Medulla oblongata (tissue), 1 donor: Measurements from ENCODE around the gene SMC6.

Experiments
- DNase-seq: peaks from one replicate; pipeline ENCODE4 v3.0.0-alpha.2; 2015; ENCODE audit errors: extremely low spot score

The SMC6 gene

DNA sequence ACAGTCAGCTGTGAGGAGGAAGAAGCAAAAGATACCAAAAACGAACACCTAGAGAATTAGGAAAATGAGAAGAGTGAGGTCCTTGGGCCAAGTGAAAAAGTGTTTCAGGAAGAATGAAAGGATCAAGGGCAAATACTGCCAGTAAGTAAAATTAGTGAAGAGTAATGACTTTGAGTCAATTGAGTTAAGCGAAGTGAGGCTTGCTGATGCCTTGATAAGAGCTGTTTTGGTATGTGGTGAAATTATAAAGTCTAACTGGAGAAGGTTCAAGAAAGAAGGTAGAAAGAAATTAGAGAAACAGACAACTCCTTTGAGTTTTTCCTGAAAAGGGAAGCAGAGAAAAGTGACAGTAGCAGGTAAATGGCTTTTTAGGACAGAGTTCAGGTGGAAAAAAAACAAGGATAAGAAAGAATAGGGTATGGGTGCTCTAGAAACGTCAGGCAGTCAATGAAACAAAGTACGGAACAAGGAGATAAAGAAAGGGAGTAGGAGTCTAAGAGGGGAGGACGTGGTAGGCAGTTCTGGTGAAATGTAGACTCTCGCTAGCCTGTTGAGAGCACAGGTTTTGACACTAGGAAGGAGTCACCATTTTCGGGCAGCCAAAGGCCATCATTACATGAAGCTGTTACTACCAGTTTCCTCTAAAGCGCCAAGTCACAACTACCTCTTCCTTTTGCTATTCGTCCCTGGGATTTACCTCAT lies 42.9 kb downstream of the SMC6 start:
- DNase-seq = no peak

DNA sequence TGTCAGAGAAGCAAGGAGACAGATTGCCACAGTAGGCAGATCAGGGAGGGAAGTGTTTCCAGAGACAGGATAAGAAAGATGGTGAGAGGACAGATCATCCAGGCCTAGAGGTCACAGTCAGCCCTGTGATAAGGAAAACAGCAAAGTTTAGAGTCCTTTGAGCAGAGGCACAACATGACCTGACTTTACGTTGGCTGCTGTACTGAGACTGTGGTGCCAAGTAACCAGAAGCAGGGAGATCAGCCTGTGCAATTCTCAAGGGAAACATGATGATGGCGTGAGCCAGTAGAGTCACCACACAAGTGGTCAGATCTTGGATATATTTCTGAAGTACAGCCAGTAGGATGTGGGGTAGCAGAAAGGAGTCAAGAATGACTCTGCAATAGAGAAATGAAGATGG lies 43.7 kb downstream of the SMC6 start:
- no peak for DNase-seq

- DNase-seq = no peak
Measured at GRCh38 chr2:17708501-17708900, 45.1 kb downstream of the SMC6 start.

DNA sequence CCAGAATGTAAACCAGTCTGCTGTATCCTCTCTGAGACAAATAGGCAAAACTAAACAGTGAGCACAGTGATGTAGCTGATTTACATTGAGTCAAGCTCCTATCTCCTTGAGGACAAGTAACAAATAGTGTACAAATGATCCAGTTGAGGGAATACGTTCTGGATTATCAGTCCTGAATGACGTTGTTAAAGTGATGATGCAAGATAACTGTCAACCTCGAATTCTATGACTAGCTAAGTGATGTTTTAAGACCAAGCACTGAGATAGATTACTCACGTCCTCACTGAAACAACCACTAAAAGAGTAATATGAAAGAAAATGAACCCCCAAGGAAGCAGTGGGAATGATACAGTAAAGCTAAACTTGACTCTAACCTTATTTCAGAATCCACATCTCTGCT lies 46.8 kb downstream of the SMC6 start:
- DNase-seq = no peak

GRCh38 chr2:17690776-17691175 lies 62.8 kb downstream of the SMC6 start:
- no peak for DNase-seq

DNA sequence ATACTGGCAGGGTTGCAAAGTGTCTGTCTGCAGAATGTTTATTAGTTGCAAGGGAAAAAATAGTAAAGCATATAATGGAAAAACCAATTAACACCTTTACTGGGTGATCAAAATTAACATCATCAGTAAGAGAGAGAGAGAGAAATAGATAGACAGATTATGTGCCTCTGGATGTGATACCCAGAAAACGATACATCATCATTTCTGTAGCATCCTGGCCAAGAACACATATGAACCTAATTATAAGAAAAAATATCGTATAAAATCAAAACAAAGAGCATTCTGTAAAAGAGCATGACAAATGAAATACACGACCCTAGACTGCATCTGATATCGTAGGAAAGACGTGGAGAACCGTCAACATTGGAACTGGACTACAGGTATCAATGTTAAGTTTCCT lies 64.6 kb downstream of the SMC6 start:
- no peak for DNase-seq

DNA sequence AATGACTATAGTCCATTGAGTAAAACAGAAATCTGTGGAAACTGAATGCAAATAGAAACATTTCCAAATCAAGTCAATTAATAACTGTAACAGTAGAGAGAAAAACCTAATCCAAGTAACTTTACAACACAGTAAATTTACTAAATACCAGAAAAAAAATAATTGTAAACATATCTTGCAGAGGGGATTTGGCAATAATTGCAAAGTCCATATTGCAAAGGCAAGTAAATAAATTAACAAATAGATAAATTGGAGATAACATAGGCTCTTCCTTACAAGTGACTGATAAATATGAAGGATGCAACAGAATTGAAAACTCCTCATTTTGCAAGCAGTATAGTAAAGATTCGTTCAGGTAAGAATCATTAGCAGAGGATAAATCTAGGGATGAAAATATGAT lies 65.0 kb downstream of the SMC6 start:
- no peak for DNase-seq

- no peak for DNase-seq
Measured at GRCh38 chr2:17683981-17684380, 69.6 kb downstream of the SMC6 start.

DNA sequence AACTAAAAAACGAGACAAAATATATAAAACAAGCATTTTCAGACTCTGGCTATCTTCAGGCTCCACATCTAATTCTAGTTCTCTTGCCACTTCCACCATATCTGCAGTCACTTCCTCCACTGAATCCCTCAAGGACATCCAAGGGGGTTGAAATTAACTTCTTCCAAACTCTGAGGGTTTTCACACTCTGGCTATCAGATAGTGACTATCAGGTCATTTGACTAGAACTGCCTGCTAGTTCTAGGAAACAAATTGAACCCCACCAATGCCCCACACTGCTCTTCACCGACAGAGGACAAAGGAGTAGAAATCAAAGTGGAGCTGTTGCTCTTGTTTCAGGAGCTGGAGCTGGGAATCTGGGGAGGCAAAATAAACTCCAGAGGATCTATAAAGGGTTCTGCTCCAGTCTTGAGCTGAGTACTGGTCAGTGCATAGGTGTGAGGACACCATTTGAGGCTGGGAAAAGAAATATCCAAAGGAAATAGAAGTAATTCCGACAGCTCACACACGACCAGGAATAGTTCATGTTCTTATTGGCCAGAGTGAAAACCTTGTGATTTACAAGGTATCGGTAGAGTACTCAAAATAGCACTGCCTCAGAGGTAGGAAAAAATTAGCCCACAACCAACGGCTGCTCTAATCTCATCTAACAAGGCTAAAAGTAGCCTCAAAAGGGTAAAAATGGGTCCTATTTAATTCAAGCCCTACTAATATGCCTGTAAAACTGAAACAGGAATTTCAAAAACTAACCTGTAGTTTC lies 71.3 kb downstream of the SMC6 start:
- no peak for DNase-seq

- no peak for DNase-seq
Measured at GRCh38 chr2:17680119-17680518, 73.5 kb downstream of the SMC6 start.

- no peak for DNase-seq
Measured at GRCh38 chr2:17674817-17675216, 78.8 kb downstream of the SMC6 start.

DNA sequence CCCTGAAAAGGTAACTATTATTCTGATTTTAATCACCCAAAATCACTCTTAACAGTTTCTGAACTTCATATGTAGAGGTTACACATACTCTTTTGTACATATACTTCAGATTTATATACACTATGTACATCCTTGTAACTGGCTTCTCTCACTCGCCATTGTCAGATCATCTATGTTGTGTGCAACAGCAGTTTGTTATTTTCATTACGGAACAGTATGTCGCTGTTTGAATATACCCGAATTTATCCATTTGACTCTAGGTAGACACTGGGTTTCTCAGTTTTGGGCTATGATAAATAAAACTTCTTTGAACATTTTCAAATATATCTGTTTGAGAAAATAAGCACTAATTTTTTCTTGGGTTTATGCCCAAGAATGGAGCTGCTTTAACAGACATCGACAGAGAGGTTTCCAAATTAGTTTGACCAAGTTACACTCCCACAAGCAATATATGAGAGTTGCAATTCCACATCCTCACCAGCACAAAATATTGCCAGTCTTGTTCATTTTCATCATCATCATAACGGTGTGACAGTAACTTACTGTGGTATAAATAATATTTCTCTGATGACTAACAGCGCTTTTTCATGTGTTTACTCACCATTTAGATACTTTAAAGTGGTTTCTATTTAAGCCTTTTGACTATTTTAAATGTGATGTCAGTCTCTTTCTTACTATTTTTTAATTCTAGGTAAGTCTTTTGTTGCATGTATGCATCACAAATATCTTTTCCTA lies 80.9 kb downstream of the SMC6 start:
- no peak for DNase-seq

GRCh38 chr2:17667898-17668297 lies 85.7 kb downstream of the SMC6 start:
- no peak for DNase-seq

GRCh38 chr2:17664534-17664933 lies 89.1 kb downstream of the SMC6 start:
- no peak for DNase-seq

GRCh38 chr2:17662723-17663122 lies 90.9 kb downstream of the SMC6 start:
- DNase-seq = no peak

DNA sequence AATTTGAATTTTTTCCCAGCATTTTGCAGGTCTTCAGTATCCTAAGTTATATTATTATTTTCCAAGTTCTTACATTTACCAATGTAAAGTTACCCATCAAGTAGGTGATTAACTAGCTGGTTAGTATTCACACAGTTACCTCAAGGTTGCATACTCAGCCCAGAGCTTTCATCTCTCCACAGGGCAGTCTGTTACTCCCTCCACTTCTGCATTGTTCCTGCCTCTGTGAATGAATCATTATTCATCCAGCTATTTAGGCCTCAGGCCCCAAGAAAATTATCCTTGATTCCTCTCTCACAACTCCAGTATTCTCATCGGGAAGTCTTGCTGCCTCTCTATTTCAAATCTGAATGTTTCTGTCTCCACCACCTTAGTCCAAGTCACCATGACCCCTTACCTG lies 92.2 kb downstream of the SMC6 start:
- DNase-seq = no peak

DNA sequence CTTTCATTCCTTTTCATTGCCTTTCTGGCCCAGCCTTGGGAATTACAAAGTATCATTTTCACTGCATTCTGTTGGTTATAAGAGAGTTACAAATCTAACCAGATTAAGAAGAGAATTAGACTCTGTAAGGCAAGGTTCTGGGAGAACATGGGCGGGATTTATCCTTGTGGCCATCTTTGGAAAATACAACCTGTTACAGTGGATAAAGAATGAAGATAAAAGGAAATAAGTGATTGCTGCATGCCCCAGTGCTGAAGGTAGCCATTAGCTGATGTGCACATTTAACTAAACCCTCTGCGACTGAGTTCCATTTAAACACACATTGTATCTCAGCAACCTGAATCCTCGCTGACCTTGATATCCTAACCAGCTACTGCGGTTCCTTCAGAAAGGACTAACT lies 93.4 kb downstream of the SMC6 start:
- no peak for DNase-seq

DNA sequence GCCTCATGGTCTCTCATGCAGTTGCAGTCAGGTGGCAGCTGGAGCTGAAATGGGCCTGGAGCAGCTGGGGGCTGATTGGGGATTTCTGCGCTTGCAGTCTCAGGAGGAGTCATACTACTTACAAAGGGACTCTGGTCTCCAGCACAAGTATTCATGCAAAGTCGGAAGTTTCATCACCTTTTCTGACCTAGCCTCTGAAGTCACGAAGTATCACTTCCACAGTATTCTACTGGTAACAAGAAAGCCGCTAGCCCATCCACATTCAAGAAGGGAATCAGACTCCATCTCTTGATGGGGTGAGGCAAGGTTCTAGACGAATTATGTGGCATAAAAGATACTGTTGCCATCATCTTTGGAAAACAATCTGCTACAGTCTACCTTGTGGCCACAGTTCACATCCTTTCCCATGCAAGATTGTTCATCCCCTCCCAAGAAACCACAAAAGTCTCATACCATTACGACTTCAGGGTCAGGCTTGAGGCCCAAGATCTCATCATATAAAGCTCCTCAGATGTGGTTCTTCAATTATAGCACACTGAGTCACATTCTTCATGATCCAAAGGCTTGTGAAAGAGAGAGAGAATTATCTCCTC lies 95.3 kb downstream of the SMC6 start:
- DNase-seq = no peak

- DNase-seq = no peak
Measured at GRCh38 chr2:17657759-17658158, 95.9 kb downstream of the SMC6 start.

DNA sequence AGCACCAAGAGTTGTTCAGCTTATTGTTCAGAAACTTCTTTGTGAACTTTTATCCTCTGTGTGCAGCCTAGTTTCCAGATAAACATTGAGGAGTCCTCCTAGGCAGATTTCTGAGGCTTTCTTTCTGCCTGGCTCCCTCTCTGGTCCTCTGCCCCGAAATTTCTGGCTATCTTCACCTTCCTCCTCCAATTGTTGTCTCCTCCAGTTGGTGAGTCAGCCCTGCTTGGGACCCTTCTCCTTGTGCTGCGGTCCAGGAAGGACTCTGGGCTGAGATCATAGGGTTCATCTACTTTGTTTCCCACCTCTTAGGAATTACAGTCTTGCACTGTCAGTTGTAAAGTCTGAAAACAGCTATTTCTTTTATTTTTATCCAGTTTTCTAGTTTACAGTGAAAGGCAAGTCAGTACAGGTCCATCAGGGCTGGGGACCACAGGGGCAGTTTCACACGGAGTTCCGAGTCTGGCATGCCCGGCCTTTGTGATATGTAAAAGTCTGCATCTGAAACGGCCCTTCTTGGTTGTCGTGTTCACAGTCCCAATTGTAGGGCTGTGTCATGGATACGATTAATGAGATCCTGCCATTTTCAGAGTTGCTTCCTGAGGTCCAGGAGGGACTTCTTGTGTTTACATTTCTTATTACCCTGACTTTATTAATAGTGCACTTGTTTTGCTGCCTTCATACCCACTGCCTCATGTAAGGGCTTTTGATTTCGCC lies 100.8 kb downstream of the SMC6 start:
- DNase-seq = no peak

GRCh38 chr2:17649026-17649425 lies 104.6 kb downstream of the SMC6 start:
- DNase-seq = no peak

DNA sequence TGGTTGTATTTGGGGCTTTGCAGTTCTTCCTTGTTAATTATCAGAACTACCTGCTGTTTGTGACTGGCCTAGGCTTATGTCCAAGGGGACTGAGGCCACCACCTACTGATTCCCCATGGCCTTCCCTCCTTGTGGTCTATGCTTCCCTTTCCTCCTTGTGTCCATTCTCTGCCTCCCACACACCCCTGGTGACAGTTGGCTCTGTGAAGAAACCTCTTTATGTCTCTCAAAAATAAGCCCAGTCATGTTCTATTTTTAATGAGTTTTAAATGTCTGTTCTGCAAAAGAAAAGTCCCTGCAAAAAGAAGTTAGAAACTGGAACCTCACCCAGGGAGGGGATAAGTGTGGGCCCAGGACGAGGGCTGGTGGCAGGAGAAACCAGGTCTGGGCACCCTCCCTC lies 105.0 kb downstream of the SMC6 start:
- no peak for DNase-seq
